ENCODE data around the gene IGSF21.

Gene IGSF21

DNA sequence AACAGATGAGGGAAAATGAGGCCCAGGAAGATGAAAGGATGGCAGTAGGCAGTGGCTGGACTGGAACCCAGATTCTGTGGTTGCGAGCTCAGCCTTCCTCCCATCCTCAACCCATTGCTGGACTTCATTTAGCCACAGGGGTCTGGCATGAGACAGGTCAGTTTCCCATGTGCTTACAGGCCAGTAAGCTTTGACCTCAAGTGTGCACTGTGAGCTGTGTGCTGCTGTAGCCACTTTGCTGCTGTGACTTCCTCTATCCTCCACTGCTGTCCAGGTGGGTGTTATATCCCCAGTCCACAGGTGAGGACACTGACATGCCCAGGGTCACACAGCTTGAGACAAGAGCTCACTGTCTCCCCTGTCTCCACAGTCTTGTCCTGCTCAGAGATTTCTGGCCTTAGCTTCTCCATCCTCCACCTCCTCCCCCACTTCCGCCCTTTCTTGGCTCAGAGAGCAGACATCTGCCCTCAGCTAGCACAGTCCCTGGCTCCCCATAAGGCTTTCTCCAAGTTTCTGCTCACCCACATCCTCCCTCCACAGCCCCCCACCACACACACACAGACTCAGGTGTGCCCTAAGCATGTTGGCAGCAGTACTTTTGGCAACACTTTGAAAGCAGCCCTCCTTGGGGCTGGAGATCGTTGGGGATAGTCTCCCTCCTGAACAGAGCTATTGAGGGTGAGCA, 7.3 kb downstream of the IGSF21 start:
- H3K27me3 ChIP-seq (replicated peaks; ENCODE audit: control insufficient read depth, insufficient read depth, low read length): no peaks in the 10 kb centered on the region; the same call in 1 of the 2 replicates
- H3K36me3 ChIP-seq (ENCODE audit: control insufficient read depth, insufficient read depth, low read length): no peaks in the 10 kb centered on the region
- TF ChIP-seq, protein P1, sequence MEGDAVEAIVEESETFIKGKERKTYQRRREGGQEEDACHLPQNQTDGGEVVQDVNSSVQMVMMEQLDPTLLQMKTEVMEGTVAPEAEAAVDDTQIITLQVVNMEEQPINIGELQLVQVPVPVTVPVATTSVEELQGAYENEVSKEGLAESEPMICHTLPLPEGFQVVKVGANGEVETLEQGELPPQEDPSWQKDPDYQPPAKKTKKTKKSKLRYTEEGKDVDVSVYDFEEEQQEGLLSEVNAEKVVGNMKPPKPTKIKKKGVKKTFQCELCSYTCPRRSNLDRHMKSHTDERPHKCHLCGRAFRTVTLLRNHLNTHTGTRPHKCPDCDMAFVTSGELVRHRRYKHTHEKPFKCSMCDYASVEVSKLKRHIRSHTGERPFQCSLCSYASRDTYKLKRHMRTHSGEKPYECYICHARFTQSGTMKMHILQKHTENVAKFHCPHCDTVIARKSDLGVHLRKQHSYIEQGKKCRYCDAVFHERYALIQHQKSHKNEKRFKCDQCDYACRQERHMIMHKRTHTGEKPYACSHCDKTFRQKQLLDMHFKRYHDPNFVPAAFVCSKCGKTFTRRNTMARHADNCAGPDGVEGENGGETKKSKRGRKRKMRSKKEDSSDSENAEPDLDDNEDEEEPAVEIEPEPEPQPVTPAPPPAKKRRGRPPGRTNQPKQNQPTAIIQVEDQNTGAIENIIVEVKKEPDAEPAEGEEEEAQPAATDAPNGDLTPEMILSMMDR (IDR thresholded peaks at IDR 0.05; ENCODE audit: insufficient read depth, low read length, poor library complexity, severe bottlenecking): no peak
- DNase-seq (ENCODE audit: extremely low read depth, insufficient read length): no peak
- H3K4me3 ChIP-seq (replicated peaks; ENCODE audit: low read depth, low read length): no peak overlapping the region

- no peaks in the 10 kb centered on the region for H3K36me3 ChIP-seq (ENCODE audit: control insufficient read depth, insufficient read depth, low read length)
- no peaks in the 10 kb centered on the region; the same call in 1 of the 2 replicates for H3K27me3 ChIP-seq (replicated peaks; ENCODE audit: control insufficient read depth, insufficient read depth, low read length)
- DNase-seq (ENCODE audit: extremely low read depth, insufficient read length): no peak
- TF ChIP-seq, protein P1 (IDR thresholded peaks at IDR 0.05; ENCODE audit: insufficient read depth, low read length, poor library complexity, severe bottlenecking): no peak
- no peak overlapping the region for H3K4me3 ChIP-seq (replicated peaks; ENCODE audit: low read depth, low read length)
These were observed 9.2 kb downstream of the IGSF21 start for GRCh38 chr1:18116777-18117176.

- no peaks in the 10 kb centered on the region for H3K36me3 ChIP-seq (ENCODE audit: control insufficient read depth, insufficient read depth, low read length)
- TF ChIP-seq, protein P1 (IDR thresholded peaks at IDR 0.05; ENCODE audit: insufficient read depth, low read length, poor library complexity, severe bottlenecking): no peak
- DNase-seq (ENCODE audit: extremely low read depth, insufficient read length): no peak
- H3K4me3 ChIP-seq (replicated peaks; ENCODE audit: low read depth, low read length): no peak overlapping the region
- no peaks in the 10 kb centered on the region; the same call in 1 of the 2 replicates for H3K27me3 ChIP-seq (replicated peaks; ENCODE audit: control insufficient read depth, insufficient read depth, low read length)
These were observed 10.5 kb downstream of the IGSF21 start for GRCh38 chr1:18118078-18118477.

GRCh38 chr1:18118491-18118890, 10.9 kb downstream of the IGSF21 start:
- TF ChIP-seq, protein P1 (IDR thresholded peaks at IDR 0.05; ENCODE audit: insufficient read depth, low read length, poor library complexity, severe bottlenecking): no peak
- DNase-seq (ENCODE audit: extremely low read depth, insufficient read length): no peak
- H3K27me3 ChIP-seq (replicated peaks; ENCODE audit: control insufficient read depth, insufficient read depth, low read length): no peaks in the 10 kb centered on the region; the same call in 1 of the 2 replicates
- H3K36me3 ChIP-seq (ENCODE audit: control insufficient read depth, insufficient read depth, low read length): no peaks in the 10 kb centered on the region
- H3K4me3 ChIP-seq (replicated peaks; ENCODE audit: low read depth, low read length): no peak overlapping the region

- Histone ChIP-seq H3K4me3 (replicated peaks; ENCODE audit: low read depth, low read length) (no peak overlapping the region), H3K36me3 (ENCODE audit: control insufficient read depth, insufficient read depth, low read length) (no peaks in the 10 kb centered on the region), H3K27me3 (replicated peaks; ENCODE audit: control insufficient read depth, insufficient read depth, low read length) (no peaks in the 10 kb centered on the region; the same call in 1 of the 2 replicates)
- TF ChIP-seq, protein P1 (IDR thresholded peaks at IDR 0.05; ENCODE audit: insufficient read depth, low read length, poor library complexity, severe bottlenecking): no peak
- no peak for DNase-seq (ENCODE audit: extremely low read depth, insufficient read length)
These were observed 11.7 kb downstream of the IGSF21 start for GRCh38 chr1:18119289-18119688.

Measured in GM06990 (cell line).